ENCODE data around the gene FBXL4.
A peak's percentile ranks its signal among the peaks of the same experiment; 100 is the strongest.

FBXL4 gene

DNA sequence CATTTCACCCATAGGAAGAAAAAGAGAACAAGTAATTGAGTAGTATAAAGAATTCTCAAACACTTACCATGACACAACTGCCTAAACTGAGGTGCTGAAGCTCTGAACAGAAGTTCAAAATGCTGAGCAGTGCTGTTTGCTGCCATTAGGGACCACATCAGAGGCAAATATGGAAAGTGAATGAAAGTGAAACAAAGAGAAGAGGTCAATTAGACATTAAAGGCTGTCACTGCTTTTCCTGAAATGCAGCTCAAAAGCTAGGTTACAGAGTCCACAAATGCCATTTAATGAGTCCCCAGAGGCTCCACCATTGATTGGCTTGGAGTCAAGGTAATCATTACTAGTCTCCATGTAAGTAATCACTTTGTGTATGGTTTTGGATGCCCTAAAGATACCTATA is 67.3 kb downstream of the FBXL4 start:
- DNase-seq (ENCODE audit: low read depth, low spot score): no peak

DNA sequence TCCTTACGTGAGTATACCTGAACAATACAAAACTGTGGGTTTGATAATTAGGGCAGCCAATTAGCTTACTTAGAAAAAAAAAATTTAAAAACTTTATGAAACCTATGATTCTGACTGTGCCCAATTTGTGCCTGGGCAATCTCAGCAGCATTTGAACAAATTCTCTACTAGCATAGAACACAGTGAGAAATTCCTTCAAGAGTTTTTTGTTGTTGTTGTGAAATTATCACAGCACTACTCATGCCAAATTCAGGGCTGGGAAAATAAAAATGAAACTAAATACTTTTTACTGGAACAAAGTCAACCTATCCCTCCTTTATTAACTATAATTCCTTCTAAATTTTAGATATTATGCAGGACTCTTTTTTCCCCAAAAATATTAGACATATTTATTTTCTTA is 70.5 kb downstream of the FBXL4 start:
- no peak for DNase-seq (ENCODE audit: low read depth, low spot score)

DNA sequence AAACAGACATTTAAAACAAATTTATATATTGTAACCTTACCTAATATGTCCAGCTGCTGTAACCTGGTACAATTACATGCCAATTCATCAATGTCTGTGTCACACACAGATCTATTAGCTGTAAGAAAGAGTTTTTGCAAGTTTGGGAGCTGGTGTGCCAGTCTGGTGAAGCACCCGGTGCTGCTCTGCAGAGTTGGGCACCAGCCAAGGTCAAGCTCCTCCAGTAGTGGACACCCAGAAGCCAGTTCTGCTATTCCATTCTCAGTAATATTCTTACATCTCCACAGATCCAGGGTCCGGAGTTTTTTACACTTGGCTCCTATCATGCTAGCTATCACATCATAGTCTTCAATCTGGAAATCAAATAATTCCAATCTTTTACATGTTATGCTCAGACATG is 72.4 kb downstream of the FBXL4 start:
- DNase-seq (ENCODE audit: low read depth, low spot score): no peak

DNA sequence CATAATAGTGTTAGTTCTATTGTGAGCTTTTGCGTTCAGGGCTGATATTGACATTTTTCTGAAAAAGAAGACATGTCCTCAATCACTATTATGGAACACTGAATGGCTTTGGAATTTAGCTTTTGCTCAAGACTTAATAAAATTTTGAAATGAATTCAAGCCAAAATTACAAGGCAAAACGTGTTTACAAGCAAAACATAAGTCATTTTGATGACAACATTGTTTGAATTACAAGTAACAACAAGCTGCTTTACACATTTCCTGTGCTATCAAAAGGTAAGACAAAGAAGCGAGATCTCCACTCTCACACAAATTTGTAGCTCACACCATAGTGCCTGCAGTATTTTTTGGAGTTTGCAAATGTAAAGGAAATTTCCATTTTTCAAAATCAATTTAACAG is 75.9 kb downstream of the FBXL4 start:
- no peak for DNase-seq (ENCODE audit: low read depth, low spot score)

DNA sequence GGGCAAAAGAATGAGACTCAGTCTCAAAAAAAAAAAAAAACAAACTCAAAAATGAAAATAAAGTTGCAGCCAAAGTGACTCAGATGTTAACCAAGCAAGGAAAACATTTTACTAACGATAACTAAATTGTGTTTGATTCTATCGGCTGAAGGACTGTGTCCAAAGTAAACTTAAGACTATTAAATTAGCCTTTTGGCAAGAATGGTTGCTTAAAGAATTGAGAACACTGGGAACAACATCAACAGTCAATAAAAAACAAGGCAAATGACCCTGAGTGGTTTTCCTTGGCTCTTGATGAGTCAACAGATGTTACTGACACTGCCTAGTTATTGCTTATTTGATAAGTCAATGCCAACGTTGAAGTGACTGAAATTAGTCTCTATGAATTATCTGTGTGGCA is 76.7 kb downstream of the FBXL4 start:
- DNase-seq (ENCODE audit: low read depth, low spot score): no peak

DNA sequence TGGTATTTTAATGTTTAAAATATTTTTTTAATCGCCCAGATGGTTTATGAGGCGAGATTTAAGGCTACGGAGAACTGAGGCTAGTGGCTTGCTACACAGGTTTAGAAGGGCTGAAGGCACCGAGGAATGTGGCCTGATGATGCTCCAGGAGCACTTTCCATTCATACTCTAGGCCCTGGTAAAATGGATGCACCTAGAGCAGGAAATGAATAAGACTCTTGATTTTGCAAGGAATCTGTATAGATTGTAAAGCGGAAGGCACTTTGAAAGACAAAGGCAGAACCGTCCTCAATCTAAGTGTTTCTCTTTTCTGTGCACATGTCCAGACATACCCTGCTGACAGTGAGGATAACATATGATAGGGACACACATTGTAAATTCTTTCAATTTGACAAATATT is 83.2 kb downstream of the FBXL4 start:
- no peak for DNase-seq (ENCODE audit: low read depth, low spot score)

DNA sequence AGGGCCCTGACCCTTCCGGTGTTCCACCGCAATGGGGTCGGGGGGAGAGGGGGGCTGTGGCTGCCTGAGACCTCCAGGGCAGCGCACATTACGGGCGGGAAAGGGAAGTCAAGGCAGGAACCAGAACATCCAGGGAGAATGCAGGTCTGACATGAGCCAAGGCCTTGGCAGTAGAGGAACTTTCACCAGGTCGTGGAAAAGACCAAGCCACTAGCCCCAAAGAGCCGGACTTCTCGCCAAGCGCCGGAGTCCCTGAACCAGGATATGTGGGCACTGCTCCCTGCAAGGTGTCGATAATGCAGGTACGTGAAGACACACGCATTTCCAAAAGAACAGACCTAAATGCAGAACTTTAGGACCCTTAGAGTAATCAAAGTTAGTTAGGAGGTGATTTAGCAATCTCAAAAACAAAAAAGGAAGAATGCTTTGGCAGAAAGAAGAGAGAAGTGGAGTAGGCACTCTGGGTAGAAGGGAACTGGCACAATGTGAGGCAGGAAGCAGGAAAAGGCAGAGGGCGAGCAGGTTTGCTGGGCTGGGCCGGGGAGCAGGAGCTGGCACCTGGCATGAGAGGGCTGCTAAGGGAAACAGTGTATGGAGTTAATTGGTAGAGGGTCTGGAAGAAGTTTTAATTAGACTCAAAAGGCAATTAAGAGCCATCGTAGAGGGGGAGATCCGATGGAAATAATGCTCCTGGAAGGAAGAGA is 99.1 kb downstream of the FBXL4 start:
- DNase-seq (ENCODE audit: low read depth, low spot score): no peak

DNA sequence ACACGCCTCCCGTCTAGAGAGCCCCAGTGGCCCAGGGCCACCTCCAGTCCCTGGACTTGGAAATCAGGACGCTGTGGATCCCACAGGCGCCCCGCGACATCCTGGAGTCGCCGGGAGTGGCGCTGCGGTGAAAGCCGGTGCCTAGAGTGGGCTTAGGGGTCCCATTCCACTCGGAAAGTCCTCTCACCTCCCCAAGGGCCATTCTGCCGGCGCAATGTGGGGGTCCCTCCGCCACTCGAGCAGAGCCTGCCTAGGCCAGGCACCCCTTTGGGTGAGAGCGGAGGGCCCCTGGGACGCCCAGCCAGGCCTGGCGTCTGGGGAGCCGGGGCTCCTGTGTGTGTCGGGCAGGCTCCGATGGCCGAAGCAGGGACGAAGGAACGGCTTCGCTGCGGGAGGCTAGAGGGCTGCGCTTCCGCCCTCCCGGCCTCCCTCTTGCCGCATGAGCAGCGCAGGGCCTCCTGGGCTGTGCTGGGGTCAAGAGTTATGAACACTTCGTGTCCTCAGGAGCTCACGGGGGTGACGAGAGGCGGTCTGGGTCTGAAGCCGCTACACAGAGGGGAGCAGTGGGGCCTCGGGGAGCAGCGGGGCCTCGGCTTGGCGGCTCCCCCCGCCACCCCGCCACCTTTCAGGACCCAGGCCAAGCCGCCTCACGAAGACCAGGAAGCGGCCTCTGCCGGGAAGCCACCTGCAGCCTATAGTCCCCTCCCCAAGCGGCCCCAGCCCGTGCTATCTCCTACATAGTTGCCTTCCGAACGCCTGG is 99.8 kb downstream of the FBXL4 start:
- no peak for DNase-seq (ENCODE audit: low read depth, low spot score)

DNA sequence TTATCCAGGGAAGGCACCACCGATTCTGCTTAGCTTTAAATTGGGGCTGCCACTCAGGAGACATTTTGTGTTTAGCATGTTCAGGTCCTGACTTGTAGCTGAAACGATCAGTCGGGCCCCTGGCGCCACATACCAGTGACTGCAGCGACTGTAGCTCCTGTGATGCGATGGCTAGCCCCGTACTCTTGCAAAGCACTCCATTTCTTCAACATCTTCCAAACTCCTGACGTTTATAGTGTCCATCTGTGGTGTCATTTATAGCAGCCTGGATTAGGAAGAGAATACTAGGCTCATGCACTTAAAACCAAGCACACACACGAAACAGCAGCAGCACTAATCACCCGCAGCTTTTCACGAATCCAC is 100.3 kb downstream of the FBXL4 start:
- no peak for DNase-seq (ENCODE audit: low read depth, low spot score)

DNA sequence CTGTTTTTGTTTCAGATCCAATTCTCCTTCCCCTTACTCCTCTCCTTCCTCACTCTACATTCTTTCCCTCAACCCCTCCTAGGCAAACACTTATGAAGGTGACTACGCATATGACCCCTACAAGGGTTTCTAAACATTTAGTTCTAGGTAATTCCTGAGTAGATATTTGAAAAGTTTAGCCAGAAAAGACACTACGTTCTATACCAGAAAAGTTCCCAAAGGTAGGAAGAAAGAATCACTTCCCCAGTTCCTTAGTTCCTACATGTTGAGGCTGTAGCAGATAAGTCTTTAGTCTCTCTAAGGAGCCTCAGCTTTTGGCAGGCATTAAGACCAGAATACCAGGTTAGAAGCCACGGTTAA is 101.7 kb downstream of the FBXL4 start:
- no peak for DNase-seq (ENCODE audit: low read depth, low spot score)

DNA sequence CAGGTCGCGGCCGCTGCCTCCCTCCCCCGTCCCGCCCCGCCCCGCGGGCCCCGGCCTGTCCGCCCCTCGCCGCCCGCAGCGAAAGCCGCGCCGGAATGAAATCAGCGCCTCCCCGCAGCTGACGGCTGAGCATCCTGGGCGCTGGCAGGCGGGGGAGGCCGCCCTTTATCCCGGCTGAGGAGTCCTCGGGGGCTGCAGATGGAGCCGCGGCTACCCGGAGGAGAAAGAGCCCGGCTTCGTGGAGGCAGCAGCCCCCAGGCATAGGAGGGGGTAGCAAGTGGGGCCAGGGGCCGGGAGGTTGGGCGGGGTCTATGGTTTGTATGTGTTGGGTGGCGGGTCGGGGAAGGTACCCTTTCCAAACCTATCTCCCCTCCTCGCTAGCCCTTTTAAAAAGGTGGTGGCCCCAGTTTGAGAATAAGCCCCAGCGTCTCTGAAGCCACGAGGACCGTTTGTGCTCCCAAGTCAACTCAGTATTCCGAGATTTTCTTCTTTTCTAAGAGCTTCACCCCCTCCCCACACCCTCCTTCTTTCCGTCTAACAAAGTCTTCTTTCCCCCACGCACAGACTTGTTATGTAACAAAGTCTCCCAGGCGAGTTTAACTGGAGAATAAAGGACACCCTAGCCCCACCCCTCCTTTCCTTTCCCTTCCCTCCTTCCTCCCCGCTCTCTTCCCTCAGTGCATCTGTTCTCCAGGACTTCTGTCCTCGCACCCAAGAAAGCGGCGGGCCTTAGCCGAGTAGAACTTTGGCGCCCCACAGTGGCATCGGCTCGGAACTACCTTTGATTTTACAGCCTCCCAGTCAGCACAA is 102.3 kb downstream of the FBXL4 start:
- peak; percentile 31 for DNase-seq (ENCODE audit: low read depth, low spot score)

DNA sequence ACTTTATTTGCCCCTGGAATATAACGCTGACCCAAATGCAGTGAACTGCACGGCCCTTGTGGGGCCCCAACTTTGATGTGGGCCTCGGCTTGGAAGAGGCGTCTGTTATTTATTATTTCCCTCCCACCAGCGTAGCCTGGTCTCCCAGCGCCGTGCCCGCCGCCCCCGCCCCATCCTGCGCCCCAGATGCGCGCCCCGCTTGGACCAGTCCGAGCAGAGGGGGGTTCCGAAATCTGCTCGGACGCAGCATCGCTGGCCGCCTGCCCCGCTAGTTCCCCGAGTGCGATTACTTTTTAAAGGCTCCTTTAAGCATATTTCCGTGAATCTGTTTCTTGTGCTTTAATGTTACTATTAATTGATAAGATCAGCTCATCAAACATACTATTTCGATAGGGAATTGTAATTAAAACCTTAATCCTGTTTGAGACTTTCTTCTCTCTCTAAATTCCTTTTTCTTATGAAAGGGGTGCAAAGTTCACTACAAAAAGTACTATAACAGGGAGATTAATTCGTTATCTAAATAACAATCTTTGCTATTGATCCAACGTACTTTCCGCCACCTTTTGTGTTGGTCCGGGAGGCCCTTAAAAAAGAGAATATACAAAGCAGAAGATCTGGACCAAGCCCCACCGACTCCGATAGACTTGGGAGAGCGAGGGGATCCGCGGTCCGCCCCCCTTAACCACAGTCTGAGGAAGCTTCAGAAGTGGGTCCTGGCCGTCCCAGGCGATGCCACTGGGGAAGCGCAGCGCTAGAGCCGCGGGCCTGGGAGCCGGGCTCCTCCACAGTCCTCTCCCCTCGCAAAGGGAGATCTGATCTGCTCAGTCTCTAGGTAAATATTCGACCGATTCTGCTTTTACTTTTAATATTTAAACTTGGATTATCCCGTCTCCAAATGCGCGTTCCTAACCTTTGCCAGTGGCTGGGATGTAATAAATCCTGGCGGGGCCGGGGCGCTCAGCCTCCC is 103.2 kb downstream of the FBXL4 start:
- no peak for DNase-seq (ENCODE audit: low read depth, low spot score)

DNA sequence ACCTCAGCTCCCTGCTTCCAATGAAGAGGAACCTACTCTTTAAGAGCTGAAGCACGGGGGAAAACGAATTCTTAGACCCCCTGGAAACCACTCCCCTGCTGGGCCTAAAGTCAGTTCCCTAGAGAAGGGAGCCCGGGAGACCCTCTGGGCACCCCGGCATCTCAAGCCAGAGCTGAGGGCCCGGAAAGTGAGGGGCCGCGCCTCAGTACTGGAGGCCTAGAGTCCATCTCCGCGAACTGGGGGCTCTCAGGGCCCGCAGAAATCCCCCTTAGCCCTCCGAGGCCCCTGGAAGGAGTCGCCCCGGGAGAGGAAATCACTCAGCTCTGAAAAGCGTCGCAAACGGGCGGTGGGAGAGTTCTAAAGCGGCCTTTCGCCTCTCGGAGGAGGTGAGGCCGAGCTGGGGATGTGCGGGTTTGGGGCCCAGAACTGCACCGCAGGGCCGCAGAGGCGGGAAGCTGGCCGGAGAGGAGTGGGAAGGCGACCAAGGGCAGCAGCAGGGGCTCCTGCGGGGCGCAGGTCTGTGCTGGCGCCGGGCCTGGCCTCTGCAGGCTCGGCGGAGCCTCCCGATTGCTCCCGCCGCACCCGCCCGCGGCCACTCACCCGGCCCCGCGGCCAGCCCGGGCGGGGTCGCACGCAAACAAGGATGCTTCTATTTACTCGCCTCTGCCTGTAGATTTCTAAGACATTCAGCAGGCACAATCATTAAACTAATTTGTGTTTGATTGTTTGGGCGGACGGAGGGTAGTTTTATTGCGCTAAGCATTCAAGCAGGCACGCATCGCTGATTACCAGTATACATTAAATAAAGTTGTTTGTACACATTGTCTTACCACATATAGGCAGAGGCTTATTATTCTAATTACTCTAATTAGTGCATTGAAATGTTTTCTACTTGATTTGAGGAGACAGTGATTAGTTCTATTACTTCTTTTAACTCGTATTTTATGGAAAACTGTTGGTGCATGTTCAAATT is 104.2 kb downstream of the FBXL4 start:
- no peak for DNase-seq (ENCODE audit: low read depth, low spot score)

DNA sequence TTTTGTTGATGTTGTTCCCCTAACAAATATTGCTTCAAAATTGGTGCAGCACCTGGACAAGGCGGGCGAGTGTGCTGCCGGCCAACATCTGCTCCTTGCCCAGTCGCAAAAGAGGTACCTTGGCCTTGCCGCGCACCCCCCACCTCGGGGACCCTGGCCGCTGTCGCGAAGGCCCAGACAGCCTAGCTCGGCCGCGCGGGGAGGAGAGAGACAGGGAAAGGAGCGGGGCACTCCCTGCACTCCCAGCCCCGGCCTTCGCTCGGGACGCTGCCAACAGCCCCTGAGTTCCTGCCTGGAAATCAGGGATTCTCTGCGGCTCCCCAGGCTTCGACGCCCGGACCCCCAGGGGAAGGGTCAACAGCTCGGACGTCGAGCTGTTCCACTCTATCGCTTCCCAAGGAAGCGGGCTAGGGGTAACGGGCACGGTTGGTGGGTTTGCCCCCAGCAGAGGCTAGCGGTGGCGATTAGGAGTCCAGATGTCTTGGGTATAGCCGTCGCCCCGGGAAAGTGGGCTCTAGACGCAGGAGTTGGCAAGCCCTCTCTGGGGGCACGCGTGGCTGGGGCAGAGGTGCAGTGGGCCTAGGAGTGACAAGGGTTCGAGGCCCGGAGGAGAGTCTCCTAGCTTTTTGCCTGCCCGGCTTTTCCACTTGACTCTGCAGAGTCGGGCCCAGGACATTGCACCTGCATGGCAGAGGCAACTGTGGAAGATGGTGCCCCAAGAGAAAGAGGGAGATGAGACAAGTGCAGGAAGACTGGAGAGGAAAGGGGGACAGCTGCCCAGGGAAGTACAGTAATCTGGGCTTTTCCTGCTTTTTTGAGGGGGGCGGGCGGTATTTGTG is 105.2 kb downstream of the FBXL4 start:
- no peak for DNase-seq (ENCODE audit: low read depth, low spot score)

DNA sequence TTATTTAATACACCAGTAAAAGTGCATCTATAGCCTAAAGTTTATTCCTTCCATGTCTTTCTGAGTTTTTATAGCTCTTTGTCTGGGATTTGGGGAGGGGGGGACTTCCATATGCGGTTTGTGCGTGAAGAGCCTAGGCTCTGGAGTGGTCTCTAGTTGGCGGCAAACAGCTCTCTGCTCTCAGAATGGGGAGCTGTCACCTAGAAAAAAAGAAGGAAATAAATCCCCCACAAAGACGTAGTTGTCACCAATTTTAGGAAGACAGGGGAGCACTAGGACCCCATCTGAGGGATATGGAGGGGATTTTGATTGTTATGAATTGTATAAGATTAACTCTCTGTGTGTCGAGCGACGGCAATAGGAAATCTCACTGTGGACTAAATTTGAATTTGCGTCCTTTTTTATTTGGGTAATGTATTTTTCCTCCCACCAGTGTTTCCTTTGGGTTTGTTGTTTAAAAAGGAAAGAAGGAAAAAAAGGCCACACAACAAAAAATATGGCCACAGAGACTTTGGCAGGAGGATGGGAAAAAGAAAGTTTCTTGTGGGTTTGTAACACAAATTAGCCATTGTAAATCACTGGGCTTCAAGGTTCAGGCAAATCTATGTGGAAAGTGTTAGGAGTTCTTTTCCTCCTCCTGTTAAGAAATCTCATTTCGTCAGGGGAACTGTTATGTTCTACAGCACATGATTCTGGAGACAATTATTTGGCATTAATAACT is 106.0 kb downstream of the FBXL4 start:
- no peak for DNase-seq (ENCODE audit: low read depth, low spot score)

DNA sequence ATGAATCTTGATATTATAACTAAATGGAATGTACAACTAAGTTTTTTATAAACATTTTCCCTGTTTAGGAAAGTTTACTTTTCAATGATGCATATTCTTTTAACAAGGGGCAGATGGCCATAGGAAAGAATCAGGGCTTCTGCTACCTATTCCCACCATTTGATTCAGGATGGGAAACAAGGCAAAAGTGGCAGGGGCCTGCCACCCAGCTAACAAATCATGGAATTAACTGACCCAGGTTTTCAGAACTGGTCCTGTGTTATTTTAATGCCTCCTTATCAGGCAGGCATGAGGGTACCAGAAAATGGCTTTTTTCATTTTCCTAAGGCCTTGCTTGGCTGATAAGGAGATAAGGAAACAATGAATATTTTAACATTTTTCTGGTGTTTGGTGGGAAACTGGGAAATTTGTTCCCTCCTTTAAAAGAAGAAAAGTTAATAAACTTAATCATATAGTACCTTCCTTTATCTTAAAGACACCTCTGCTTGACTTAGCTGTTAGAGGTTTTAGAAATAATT is 106.7 kb downstream of the FBXL4 start:
- DNase-seq (ENCODE audit: low read depth, low spot score): no peak

DNA sequence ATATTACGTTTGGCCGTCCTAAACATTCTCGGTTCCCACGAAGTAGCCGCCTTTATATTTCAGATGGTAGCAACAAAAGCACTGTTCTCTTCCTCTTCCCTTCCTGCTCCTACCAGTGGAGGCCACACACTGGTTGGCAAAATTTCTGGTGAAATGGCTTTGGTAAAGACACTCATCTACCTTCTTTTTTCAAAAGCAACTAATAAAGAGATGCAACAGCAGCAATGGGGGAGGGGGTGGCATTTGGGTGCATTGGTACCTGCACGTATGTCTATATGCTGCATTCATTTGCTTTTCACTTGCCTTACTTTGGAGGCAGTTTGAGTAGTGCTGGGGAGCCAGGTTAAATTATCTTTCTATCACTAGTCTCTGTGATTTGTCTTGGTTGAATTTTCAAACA is 107.4 kb downstream of the FBXL4 start:
- no peak for DNase-seq (ENCODE audit: low read depth, low spot score)

DNA sequence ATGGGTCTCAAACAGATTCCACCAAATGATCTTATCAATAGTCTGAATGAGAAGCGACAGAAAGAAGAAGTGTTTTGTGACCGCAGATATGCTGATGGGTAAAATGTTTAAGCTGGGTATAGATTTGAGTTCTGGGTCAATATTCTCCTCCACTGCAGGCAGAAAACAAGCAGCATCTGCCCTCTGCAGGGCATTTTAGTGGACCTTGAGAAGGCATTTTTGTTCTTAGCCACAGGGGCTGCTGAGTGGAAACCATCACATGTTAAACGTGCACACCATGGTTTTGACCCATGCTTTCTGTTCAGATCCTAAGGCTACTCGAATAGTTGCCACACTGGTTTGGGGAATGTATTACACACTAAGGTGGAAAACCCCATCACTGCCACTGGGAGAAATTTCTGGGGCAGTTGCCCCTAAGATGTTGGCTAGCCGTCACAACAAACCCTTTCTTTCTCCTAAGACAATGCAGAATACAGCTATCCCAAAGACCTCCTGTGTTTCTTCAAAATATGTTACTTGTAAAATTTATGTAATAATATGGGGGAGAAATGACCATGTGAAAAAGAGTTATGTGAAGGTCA is 107.9 kb downstream of the FBXL4 start:
- DNase-seq (ENCODE audit: low read depth, low spot score): no peak
